K562 (cell line): ENCODE measurements around the gene LYST. TPM values are rescaled to one million over a fixed set of nuclear protein-coding genes. Genes with fewer than 3 reads are reported as not detected.

ENCODE experiments used
- ATAC-seq: fragments of 200-7000 bp; cut with Tn5 transposase; 3 replicates; pipeline ENCODE4 v1.9.1; 2020; ENCODE audit warnings: moderate library complexity
- BruUV-seq: library from RNA; stranded (reverse); fragments of 400-500 nt; replicated peaks from 2 replicates; lab custom pipeline; 2021; lab: Mats Ljungman, UMichigan
- CTCF ChIA-PET: fragments of 300-600 bp; formaldehyde crosslinking; extraction: SDS; loops from one replicate; lab custom pipeline; 2021; ENCODE audit warnings: low intra/inter-chr PET ratio; lab: Yijun Ruan, JAX
- POLR2A ChIA-PET: fragments of 300-600, 350-650 bp; sonication (Branson Sonifier 250); formaldehyde crosslinking; extraction: SDS; loops from one replicate; lab custom pipeline; 2021; ENCODE audit warnings: antibody characterized with exemption, inconsistent platforms; lab: Yijun Ruan, JAX
- DNase-seq, 4 experiments: peaks; one replicate each; pipeline versions ENCODE4 v3.0.0 to v3.0.0-alpha.2; 2011 to 2018; ENCODE audit warnings: low spot score in 3 of 4, mixed read lengths in 3 of 4; ENCODE audit errors: extremely low read depth in 1 of 4
- FAIRE-seq: peaks from 2 replicates; lab custom pipeline; 2011; peaks lifted over from hg19 to GRCh38; lab: Jason Lieb, UNC
- H2AFZ ChIP-seq: 2 replicates; pipeline ENCODE4 v1.6.0; 2011; ENCODE audit warnings: low read depth, low read length, control low read depth, inconsistent platforms
- H3K27ac ChIP-seq: fragments of 200-600 bp; 3 replicates; pipeline ENCODE4 v1.8.0; 2011; ENCODE audit warnings: low read depth, mild to moderate bottlenecking, control low read depth, inconsistent platforms, low read length, moderate library complexity, mixed read lengths; ENCODE audit errors: extremely low read depth
- H3K27me3 ChIP-seq, 2 experiments: fragments of 300-600 bp in 1 of 2; 2 replicates in 1 of 2; 3 replicates in 1 of 2; pipeline versions ENCODE4 v1.6.0 to v1.8.0; 2011; ENCODE audit warnings: inconsistent platforms in 2 of 2, low read length in 2 of 2, mild to moderate bottlenecking in 1 of 2, mixed read lengths in 1 of 2, moderate library complexity in 1 of 2; ENCODE audit not compliant: control insufficient read depth in 2 of 2, insufficient read depth in 2 of 2
- H3K36me3 ChIP-seq: fragments of 300-600 bp; 3 replicates; pipeline ENCODE4 v1.8.0; 2011; ENCODE audit warnings: mild to moderate bottlenecking, low read length, inconsistent platforms; ENCODE audit not compliant: control insufficient read depth, insufficient read depth
- H3K4me1 ChIP-seq, 2 experiments: fragments of 200-600 bp in 1 of 2; replicated peaks in 1 of 2; 2 replicates in 1 of 2; 3 replicates in 1 of 2; pipeline versions ENCODE4 v1.5.1 to v1.8.0; 2011; ENCODE audit warnings: inconsistent platforms in 2 of 2, low read length in 2 of 2, mild to moderate bottlenecking in 1 of 2, mixed read lengths in 1 of 2, moderate library complexity in 1 of 2; ENCODE audit not compliant: control insufficient read depth in 2 of 2, insufficient read depth in 2 of 2
- H3K4me2 ChIP-seq: 2 replicates; pipeline ENCODE4 v1.6.1; 2011; ENCODE audit warnings: low read length, control low read depth, inconsistent platforms, mixed read lengths; ENCODE audit not compliant: insufficient read depth
- H3K4me3 ChIP-seq: fragments of 200-600 bp; sonication (generic), shearing (Covaris generic); 2 replicates; pipeline ENCODE4 v1.5.1; 2016; ENCODE audit warnings: control low read depth, inconsistent platforms
- H3K79me2 ChIP-seq: fragments of 200-600 bp; 3 replicates; pipeline ENCODE4 v1.8.0; 2011; ENCODE audit warnings: low read length, inconsistent platforms; ENCODE audit not compliant: control insufficient read depth, insufficient read depth
- H3K9ac ChIP-seq, 2 experiments: 2 replicates each; pipeline versions ENCODE4 v1.6.0 to v1.6.1; 2011; ENCODE audit warnings: low read depth in 2 of 2, low read length in 2 of 2, control low read depth in 1 of 2, inconsistent platforms in 1 of 2, mild to moderate bottlenecking in 1 of 2, mixed read lengths in 1 of 2; ENCODE audit not compliant: insufficient read depth in 1 of 2
- H3K9me1 ChIP-seq: one replicate; pipeline ENCODE4 v1.6.0; 2011; ENCODE audit warnings: inconsistent platforms, mild to moderate bottlenecking, low read length, moderate library complexity; ENCODE audit not compliant: control insufficient read depth, insufficient read depth
- H3K9me3 ChIP-seq: replicated peaks from 2 replicates; pipeline ENCODE4 v1.5.1; 2011; ENCODE audit warnings: low read depth, low read length, inconsistent platforms; ENCODE audit not compliant: control insufficient read depth, insufficient read depth
- H4K20me1 ChIP-seq: replicated peaks from 2 replicates; pipeline ENCODE4 v1.6.1; 2011; ENCODE audit warnings: low read length, inconsistent platforms, mixed read lengths; ENCODE audit not compliant: control insufficient read depth, insufficient read depth
- HMG20A ChIP-seq: fragments of 450-650 bp; formaldehyde crosslinking; conservative IDR thresholded peaks from 2 replicates; pipeline ENCODE4 v1.4.0; 2020; ENCODE audit warnings: mild to moderate bottlenecking, mixed read lengths
- HNRNPLL ChIP-seq: fragments of 200-400 bp; formaldehyde crosslinking; IDR thresholded peaks from 2 replicates; pipeline ENCODE4 v1.6.1; 2017; ENCODE audit warnings: low read length, low read depth, mild to moderate bottlenecking; ENCODE audit not compliant: poor library complexity, severe bottlenecking
- NFYB ChIP-seq: IDR thresholded peaks from 2 replicates; pipeline ENCODE4 v1.6.1; 2011; ENCODE audit warnings: mild to moderate bottlenecking, moderate library complexity; ENCODE audit not compliant: insufficient read length; ENCODE audit errors: extremely low read depth
- SMARCE1 ChIP-seq: fragments of 450-650 bp; IDR thresholded peaks from 2 replicates; pipeline ENCODE4 v1.7.1; 2016; ENCODE audit warnings: mild to moderate bottlenecking
- SMC3 ChIP-seq: conservative IDR thresholded peaks from 2 replicates; pipeline ENCODE4 v1.6.1; 2011; ENCODE audit warnings: low read depth, low read length, improper control_type of control experiment; ENCODE audit not compliant: insufficient read depth
- SNIP1 ChIP-seq: fragments of 450-650 bp; IDR thresholded peaks from 2 replicates; pipeline ENCODE4 v1.7.1; 2017; ENCODE audit warnings: low read depth, mild to moderate bottlenecking
- SRSF7 ChIP-seq: fragments of 200-400 bp; formaldehyde crosslinking; optimal IDR thresholded peaks from 2 replicates; pipeline ENCODE3; 2017; ENCODE audit warnings: mild to moderate bottlenecking, low read depth, low read length
- XRCC4 ChIP-seq: IDR thresholded peaks from one replicate; pipeline ENCODE4 v1.6.1; 2011; ENCODE audit not compliant: insufficient read depth, insufficient read length; ENCODE audit errors: extremely low read depth
- ZC3H8 ChIP-seq: fragments of 450-650 bp; IDR thresholded peaks from 2 replicates; pipeline ENCODE4 v1.6.1; 2017
- ZNF121 ChIP-seq: sonication (generic); formaldehyde crosslinking; conservative IDR thresholded peaks from 2 replicates; pipeline ENCODE4 v1.8.0; 2022; ENCODE audit warnings: missing genetic modification reagents
- ZNF212 ChIP-seq: fragments of 450-650 bp; formaldehyde crosslinking; IDR thresholded peaks from 2 replicates; pipeline ENCODE4 v1.4.0; 2020; ENCODE audit warnings: mild to moderate bottlenecking
- ZNF24 ChIP-seq: fragments of 450-650 bp; IDR thresholded peaks from 2 replicates; pipeline ENCODE4 v1.6.1; 2016
- ZNF583 ChIP-seq: fragments of 250-450 bp; sonication (Bioruptor Pico); IDR thresholded peaks from 2 replicates; pipeline ENCODE4 v1.4.0; 2020
- ZNF778 ChIP-seq: fragments of 450-650 bp; formaldehyde crosslinking; IDR thresholded peaks from 2 replicates; pipeline ENCODE4 v1.4.0; 2020; ENCODE audit warnings: mild to moderate bottlenecking, moderate library complexity
- WGBS: fragments of 100-300 bp; shearing (Covaris generic); methylation state at CpG from one replicate; pipeline ENCODE4 v1.1.6; 2016; ENCODE audit warnings: low coverage, mixed read lengths; ENCODE audit not compliant: insufficient coverage; ENCODE audit errors: missing lambda C conversion rate; 5-methylcytosine and 5-hydroxymethylcytosine counted together
- in situ Hi-C: fragments of 300-500 bp; cut with MboI; formaldehyde crosslinking; loops from 4 replicates; pipeline ENCODE4 v1.15.0; 2018; ENCODE audit warnings: inconsistent platforms, mixed read lengths
- intact Hi-C: fragments of 100-400 bp; cut with micrococcal nuclease; formaldehyde crosslinking; loops from 2 replicates; pipeline ENCODE4 v1.14.2; 2022
- polyA plus RNA-seq, 8 experiments: library from polyadenylated mRNA; depleted of rRNA in 4 of 8; stranded (reverse) in 5 of 8; unstranded in 3 of 8; fragments of >200 nt; fragmentation: Nextera tagmentation in 2 of 8; fragmentation: Illumina TruSeq in 1 of 8; extraction: Ambion mirVana in 2 of 8; extraction: Trizol in 1 of 8; gene quantifications; 2 replicates each; pipeline versions ENCODE4 v1.2.1 to v1.2.3, GENCODE V29; 2011 to 2014; ENCODE audit warnings: inconsistent platforms in 1 of 8, missing spikeins in 1 of 8
- total RNA-seq, 7 experiments: library from RNA; depleted of rRNA in 6 of 7; stranded (reverse); fragments of >200 nt in 6 of 7; fragmentation: Illumina TruSeq in 2 of 7; extraction: Trizol in 2 of 7; gene quantifications; 2 replicates each; pipeline versions ENCODE4 v1.2.1 to v1.2.3, GENCODE V29; 2011 to 2021; ENCODE audit warnings: low replicate concordance in 1 of 7
- TF ChIP-seq, protein P1 (sequence below), 3 experiments: IDR thresholded peaks in 2 of 3; conservative IDR thresholded peaks in 1 of 3; 2 replicates each; pipeline ENCODE4 v1.5.1; 2011 to 2012; ENCODE audit warnings: low read length in 3 of 3, mild to moderate bottlenecking in 3 of 3, control low read depth in 2 of 3, improper control_type of control experiment in 1 of 3, inconsistent platforms in 1 of 3, low read depth in 1 of 3, mixed read lengths in 1 of 3, moderate library complexity in 1 of 3; ENCODE audit not compliant: insufficient read depth in 2 of 3
- TF ChIP-seq, protein P2 (sequence below): fragments of 250-450 bp; sonication (Bioruptor Pico); IDR thresholded peaks from 2 replicates; pipeline ENCODE4 v1.4.0; 2020; ENCODE audit warnings: mild to moderate bottlenecking, moderate library complexity
- TF ChIP-seq, protein P3 (sequence below), 2 experiments: IDR thresholded peaks; 2 replicates each; pipeline ENCODE4 v1.6.1; 2011; ENCODE audit warnings: borderline replicate concordance in 1 of 2, control low read depth in 1 of 2, low read depth in 1 of 2, low read length in 1 of 2, mild to moderate bottlenecking in 1 of 2, mixed read lengths in 1 of 2, moderate library complexity in 1 of 2; ENCODE audit not compliant: insufficient read depth in 1 of 2, insufficient read length in 1 of 2, poor library complexity in 1 of 2, severe bottlenecking in 1 of 2; ENCODE audit errors: extremely low read depth in 1 of 2
- TF ChIP-seq, protein P4 (sequence below), 2 experiments: fragments of 450-650 bp in 1 of 2; sonication (generic) in 1 of 2; formaldehyde crosslinking; conservative IDR thresholded peaks; 2 replicates each; pipeline versions ENCODE4 v1.4.0 to v1.8.1; 2020 to 2022; ENCODE audit warnings: mild to moderate bottlenecking in 1 of 2, missing genetic modification reagents in 1 of 2

The LYST gene
- total and polyA plus RNA-seq, 9 of the 15 experiments (the other 6 are each of a cell fraction or from before 2014, with no cell fraction given), result 0.73 to 2.4 (median 1.4) TPM

DNA sequence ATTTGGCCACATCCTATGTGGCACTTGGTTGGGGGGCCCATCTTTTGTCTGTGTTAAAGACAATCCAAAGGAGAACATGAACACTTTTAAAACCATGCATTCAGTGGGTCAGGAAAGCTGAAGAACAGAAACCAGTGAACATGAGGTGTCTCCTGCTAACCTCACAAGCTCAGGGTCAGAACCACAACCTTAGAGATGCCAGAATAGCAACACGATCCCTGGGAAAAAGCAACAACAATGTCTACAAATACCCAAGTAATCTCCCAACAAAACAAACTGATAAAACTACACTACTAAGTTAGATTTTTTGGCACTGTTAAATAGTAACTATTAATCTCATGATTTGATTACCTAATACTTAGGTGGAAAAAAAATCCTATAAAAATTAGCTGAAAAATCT lies 183.1 kb downstream of the LYST start:
- ATAC-seq (no peak), DNase-seq (no peak), FAIRE-seq (no peak)
- Histone ChIP-seq H3K27me3 (peaks cover 17 to 27% of the 10 kb centered on the region in 2 experiments), H3K4me3 (no peak overlapping the region), H3K27ac (no peak overlapping the region), H3K9ac (no peak overlapping the region), H3K4me2 (no peak overlapping the region), H3K9me3 (no peaks in the 10 kb centered on the region), H3K79me2 (no peaks in the 10 kb centered on the region), H2AFZ (no peak overlapping the region), H4K20me1 (0 out of 2 replicates have a peak, but pooled peaks cover 3% of the 10 kb centered on the region), H3K4me1 (no peaks in the 10 kb centered on the region), H3K9me1 (no peaks in the 10 kb centered on the region), H3K36me3 (no peaks in the 10 kb centered on the region)
- intact Hi-C loops (no loop called here), in situ Hi-C loops (no loop called here)
- BruUV-seq, result no TSS peak
- ChIA-PET CTCF (no interaction called here), POLR2A (interaction anchor here (1.0 kb wide), 1 partner anchor 18 kb away, joined by 3 read pairs; no protein-coding TSS in a partner anchor)
- no peak for TF ChIP-seq ZNF778 (CRISPR knock-in tag)
- TF ChIP-seq, protein P1, sequence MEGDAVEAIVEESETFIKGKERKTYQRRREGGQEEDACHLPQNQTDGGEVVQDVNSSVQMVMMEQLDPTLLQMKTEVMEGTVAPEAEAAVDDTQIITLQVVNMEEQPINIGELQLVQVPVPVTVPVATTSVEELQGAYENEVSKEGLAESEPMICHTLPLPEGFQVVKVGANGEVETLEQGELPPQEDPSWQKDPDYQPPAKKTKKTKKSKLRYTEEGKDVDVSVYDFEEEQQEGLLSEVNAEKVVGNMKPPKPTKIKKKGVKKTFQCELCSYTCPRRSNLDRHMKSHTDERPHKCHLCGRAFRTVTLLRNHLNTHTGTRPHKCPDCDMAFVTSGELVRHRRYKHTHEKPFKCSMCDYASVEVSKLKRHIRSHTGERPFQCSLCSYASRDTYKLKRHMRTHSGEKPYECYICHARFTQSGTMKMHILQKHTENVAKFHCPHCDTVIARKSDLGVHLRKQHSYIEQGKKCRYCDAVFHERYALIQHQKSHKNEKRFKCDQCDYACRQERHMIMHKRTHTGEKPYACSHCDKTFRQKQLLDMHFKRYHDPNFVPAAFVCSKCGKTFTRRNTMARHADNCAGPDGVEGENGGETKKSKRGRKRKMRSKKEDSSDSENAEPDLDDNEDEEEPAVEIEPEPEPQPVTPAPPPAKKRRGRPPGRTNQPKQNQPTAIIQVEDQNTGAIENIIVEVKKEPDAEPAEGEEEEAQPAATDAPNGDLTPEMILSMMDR (IDR thresholded peaks at IDR 0.05 in 2 of 3, conservative IDR thresholded peaks at IDR 0.05 in 1 of 3; ENCODE audit: insufficient read depth in 2 of 3, low read depth in 1 of 3, low read length in 3 of 3), result no peak
- TF ChIP-seq SMARCE1, result no peak
- TF ChIP-seq HNRNPLL, result no peak
- TF ChIP-seq, protein P2, sequence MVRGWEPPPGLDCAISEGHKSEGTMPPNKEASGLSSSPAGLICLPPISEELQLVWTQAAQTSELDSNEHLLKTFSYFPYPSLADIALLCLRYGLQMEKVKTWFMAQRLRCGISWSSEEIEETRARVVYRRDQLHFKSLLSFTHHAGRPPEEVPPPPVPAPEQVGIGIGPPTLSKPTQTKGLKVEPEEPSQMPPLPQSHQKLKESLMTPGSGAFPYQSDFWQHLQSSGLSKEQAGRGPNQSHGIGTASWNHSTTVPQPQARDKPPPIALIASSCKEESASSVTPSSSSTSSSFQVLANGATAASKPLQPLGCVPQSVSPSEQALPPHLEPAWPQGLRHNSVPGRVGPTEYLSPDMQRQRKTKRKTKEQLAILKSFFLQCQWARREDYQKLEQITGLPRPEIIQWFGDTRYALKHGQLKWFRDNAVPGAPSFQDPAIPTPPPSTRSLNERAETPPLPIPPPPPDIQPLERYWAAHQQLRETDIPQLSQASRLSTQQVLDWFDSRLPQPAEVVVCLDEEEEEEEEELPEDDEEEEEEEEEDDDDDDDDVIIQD (CRISPR knock-in tag), result no peak
- no peak for TF ChIP-seq ZNF24
- TF ChIP-seq ZNF583 (CRISPR knock-in tag), result no peak
- TF ChIP-seq ZNF212, result no peak
- TF ChIP-seq SMC3, result no peak
- TF ChIP-seq ZC3H8, result no peak
- no peak for TF ChIP-seq HMG20A (CRISPR knock-in tag)
- TF ChIP-seq, protein P3, sequence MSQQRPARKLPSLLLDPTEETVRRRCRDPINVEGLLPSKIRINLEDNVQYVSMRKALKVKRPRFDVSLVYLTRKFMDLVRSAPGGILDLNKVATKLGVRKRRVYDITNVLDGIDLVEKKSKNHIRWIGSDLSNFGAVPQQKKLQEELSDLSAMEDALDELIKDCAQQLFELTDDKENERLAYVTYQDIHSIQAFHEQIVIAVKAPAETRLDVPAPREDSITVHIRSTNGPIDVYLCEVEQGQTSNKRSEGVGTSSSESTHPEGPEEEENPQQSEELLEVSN (IDR thresholded peaks at IDR 0.05; ENCODE audit: borderline replicate concordance in 1 of 2, extremely low read depth in 1 of 2, insufficient read depth in 1 of 2, insufficient read length in 1 of 2, low read depth in 1 of 2, low read length in 1 of 2, poor library complexity in 1 of 2, severe bottlenecking in 1 of 2), result no peak
- TF ChIP-seq SRSF7, result no peak
- TF ChIP-seq NFYB, result no peak
- no peak for TF ChIP-seq ZNF121 (CRISPR knock-in tag)
- TF ChIP-seq, protein P4, sequence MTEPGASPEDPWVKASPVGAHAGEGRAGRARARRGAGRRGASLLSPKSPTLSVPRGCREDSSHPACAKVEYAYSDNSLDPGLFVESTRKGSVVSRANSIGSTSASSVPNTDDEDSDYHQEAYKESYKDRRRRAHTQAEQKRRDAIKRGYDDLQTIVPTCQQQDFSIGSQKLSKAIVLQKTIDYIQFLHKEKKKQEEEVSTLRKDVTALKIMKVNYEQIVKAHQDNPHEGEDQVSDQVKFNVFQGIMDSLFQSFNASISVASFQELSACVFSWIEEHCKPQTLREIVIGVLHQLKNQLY (CRISPR knock-in tag; conservative IDR thresholded peaks at IDR 0.05), result no peak
- TF ChIP-seq XRCC4, result no peak
- no peak for TF ChIP-seq SNIP1
- 0% methylated on average over 1 of the region's 1 CpG for WGBS
